H1 (cell line): ENCODE data around the gene HACD2.

Experiments used
- BCL11A ChIP-seq, 2 experiments: IDR thresholded peaks; one replicate each; pipeline ENCODE4 v1.6.1; 2011; ENCODE audit warnings: low read depth in 2 of 2, low read length in 2 of 2, mild to moderate bottlenecking in 2 of 2
- EZH2 ChIP-seq: fragments of 200-600 bp; sonication (generic); IDR thresholded peaks from 2 replicates; pipeline ENCODE4 v1.7.1; 2012; ENCODE audit warnings: low read depth, mild to moderate bottlenecking, moderate library complexity, low read length, inconsistent platforms; ENCODE audit not compliant: severe bottlenecking
- POLR2A ChIP-seq, 2 experiments: IDR thresholded peaks; 1 replicate in 1 of 2; 2 replicates in 1 of 2; pipeline ENCODE4 v1.6.1; 2011; ENCODE audit warnings: low read depth in 2 of 2, low read length in 2 of 2, mild to moderate bottlenecking in 2 of 2; ENCODE audit errors: control extremely low read depth in 1 of 2
- RAD21 ChIP-seq, 2 experiments: IDR thresholded peaks in 1 of 2; conservative IDR thresholded peaks in 1 of 2; 2 replicates each; pipeline ENCODE4 v1.6.1; 2011; ENCODE audit warnings: low read depth in 2 of 2, low read length in 2 of 2, improper control_type of control experiment in 1 of 2, inconsistent platforms in 1 of 2, mild to moderate bottlenecking in 1 of 2, moderate library complexity in 1 of 2
- RFX5 ChIP-seq: IDR thresholded peaks from 2 replicates; pipeline ENCODE4 v1.6.1; 2011; ENCODE audit warnings: low read depth, low read length, improper control_type of control experiment, borderline replicate concordance
- SIX5 ChIP-seq: IDR thresholded peaks from 2 replicates; pipeline ENCODE4 v1.6.1; 2011; ENCODE audit warnings: mild to moderate bottlenecking, low read depth, low read length
- SP1 ChIP-seq: IDR thresholded peaks from 2 replicates; pipeline ENCODE4 v1.6.1; 2011; ENCODE audit warnings: low read depth, low read length
- USF2 ChIP-seq: IDR thresholded peaks from 2 replicates; pipeline ENCODE4 v1.6.1; 2011; ENCODE audit warnings: low read length, improper control_type of control experiment
- TF ChIP-seq, protein P1 (sequence below), 3 experiments: IDR thresholded peaks; 1 replicate in 2 of 3; 2 replicates in 1 of 3; pipeline versions ENCODE4 v1.5.1 to v1.6.1; 2011; ENCODE audit warnings: low read length in 3 of 3, mild to moderate bottlenecking in 3 of 3, inconsistent platforms in 2 of 3, low read depth in 1 of 3, moderate library complexity in 1 of 3; ENCODE audit not compliant: insufficient read depth in 1 of 3; ENCODE audit errors: control extremely low read depth in 1 of 3
- TF ChIP-seq, protein P2 (sequence below): IDR thresholded peaks from 2 replicates; pipeline ENCODE4 v1.6.1; 2012; ENCODE audit warnings: inconsistent platforms

DNA sequence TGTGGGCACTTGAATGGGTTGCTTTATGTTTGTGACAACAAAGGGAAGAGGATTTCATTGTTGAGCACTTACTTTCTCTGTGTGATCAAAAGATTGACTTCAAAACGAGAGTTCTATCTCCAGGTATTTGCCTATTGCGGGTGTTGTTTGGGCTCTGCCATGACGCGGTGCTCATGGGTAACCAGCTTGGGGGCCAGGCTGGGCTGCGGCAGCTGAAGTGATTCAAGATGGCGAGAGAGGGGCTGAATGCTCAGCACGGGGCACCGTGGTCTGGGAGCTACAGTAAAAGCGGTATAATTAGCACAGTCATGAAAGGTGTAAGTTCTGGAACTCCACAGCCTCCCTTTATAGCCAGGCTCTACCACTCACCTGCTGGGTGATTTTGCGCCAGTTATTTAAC, 105.0 kb downstream of the HACD2 start:
- TF ChIP-seq, protein P1, sequence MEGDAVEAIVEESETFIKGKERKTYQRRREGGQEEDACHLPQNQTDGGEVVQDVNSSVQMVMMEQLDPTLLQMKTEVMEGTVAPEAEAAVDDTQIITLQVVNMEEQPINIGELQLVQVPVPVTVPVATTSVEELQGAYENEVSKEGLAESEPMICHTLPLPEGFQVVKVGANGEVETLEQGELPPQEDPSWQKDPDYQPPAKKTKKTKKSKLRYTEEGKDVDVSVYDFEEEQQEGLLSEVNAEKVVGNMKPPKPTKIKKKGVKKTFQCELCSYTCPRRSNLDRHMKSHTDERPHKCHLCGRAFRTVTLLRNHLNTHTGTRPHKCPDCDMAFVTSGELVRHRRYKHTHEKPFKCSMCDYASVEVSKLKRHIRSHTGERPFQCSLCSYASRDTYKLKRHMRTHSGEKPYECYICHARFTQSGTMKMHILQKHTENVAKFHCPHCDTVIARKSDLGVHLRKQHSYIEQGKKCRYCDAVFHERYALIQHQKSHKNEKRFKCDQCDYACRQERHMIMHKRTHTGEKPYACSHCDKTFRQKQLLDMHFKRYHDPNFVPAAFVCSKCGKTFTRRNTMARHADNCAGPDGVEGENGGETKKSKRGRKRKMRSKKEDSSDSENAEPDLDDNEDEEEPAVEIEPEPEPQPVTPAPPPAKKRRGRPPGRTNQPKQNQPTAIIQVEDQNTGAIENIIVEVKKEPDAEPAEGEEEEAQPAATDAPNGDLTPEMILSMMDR (IDR thresholded peaks at IDR 0.05; ENCODE audit: control extremely low read depth in 1 of 3, insufficient read depth in 1 of 3, low read depth in 1 of 3, low read length in 3 of 3), result no peak
- TF ChIP-seq USF2 (no peak), POLR2A (IDR thresholded peaks at IDR 0.05; ENCODE audit: control extremely low read depth in 1 of 2, low read depth in 2 of 2, low read length in 2 of 2) (no peak), EZH2 (no peak), RAD21 (IDR thresholded peaks at IDR 0.05 in 1 of 2, conservative IDR thresholded peaks at IDR 0.05 in 1 of 2; ENCODE audit: low read depth in 2 of 2, low read length in 2 of 2) (no peak), SIX5 (no peak), SP1 (no peak), RFX5 (no peak), BCL11A (IDR thresholded peaks at IDR 0.05; ENCODE audit: low read depth in 2 of 2, low read length in 2 of 2) (no peak)
- TF ChIP-seq, protein P2, sequence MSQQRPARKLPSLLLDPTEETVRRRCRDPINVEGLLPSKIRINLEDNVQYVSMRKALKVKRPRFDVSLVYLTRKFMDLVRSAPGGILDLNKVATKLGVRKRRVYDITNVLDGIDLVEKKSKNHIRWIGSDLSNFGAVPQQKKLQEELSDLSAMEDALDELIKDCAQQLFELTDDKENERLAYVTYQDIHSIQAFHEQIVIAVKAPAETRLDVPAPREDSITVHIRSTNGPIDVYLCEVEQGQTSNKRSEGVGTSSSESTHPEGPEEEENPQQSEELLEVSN, result no peak
